Spinal cord (tissue), 10 donors: ENCODE measurements around the gene TTC12. TPM values are rescaled to one million over a fixed set of nuclear protein-coding genes. Genes with fewer than 3 reads are reported as not detected.
A peak's percentile ranks its signal among the peaks of the same experiment; 100 is the strongest.
"Not testable (repeated sequence)": the region's sequence is repeated elsewhere in the genome, so short reads cannot be mapped to it uniquely, and the experiment has no call there.

Experiments
- DNase-seq, 6 donors: peaks; one replicate each; pipeline versions ENCODE4 v3.0.0 to v3.0.0-alpha.2; 2013 to 2015; ENCODE audit warnings: low spot score in 6 of 6, low read depth in 4 of 6
- H3K27ac ChIP-seq: one replicate; pipeline ENCODE4 v1.5.1; 2013; ENCODE audit warnings: low read depth, low read length, control low read depth
- H3K27me3 ChIP-seq: one replicate; pipeline ENCODE4 v1.6.1; 2013; ENCODE audit warnings: low read length; ENCODE audit not compliant: control insufficient read depth, insufficient read depth
- H3K36me3 ChIP-seq: one replicate; pipeline ENCODE4 v1.6.1; 2013; ENCODE audit warnings: low read length; ENCODE audit not compliant: control insufficient read depth, insufficient read depth
- H3K4me1 ChIP-seq: one replicate; pipeline ENCODE4 v1.6.1; 2013; ENCODE audit warnings: low read length; ENCODE audit not compliant: control insufficient read depth, insufficient read depth
- H3K4me3 ChIP-seq: one replicate; pipeline ENCODE4 v1.5.1; 2013; ENCODE audit warnings: low read depth, low read length, control low read depth
- H3K9me3 ChIP-seq: one replicate; pipeline ENCODE4 v1.6.1; 2013; ENCODE audit warnings: low read length; ENCODE audit not compliant: control insufficient read depth, insufficient read depth
- WGBS: methylation state at CpG from one replicate; pipeline ENCODE4 v1.1.5; 2013; ENCODE audit warnings: missing lambda C conversion rate; ENCODE audit not compliant: insufficient coverage; 5-methylcytosine and 5-hydroxymethylcytosine counted together
- polyA plus RNA-seq, 2 donors: library from polyadenylated mRNA; unstranded; fragments of 120-200 nt; gene quantifications; one replicate each; pipeline ENCODE4 v1.2.1, GENCODE V29; 2013; ENCODE audit not compliant: insufficient read length in 2 of 2
- total RNA-seq, 2 donors: library from RNA; depleted of rRNA in 1 of 2; stranded (reverse); fragments of 120-200 nt in 1 of 2; fragments of >200 nt in 1 of 2; gene quantifications; one replicate each; pipeline versions ENCODE4 v1.2.3 to v1.2.4, GENCODE V29; 2013 to 2014
- donor health status: healthy.

Gene TTC12
- total and polyA plus RNA-seq, 4 donors: 11.4 to 16.7 (median 12.8) TPM

DNA sequence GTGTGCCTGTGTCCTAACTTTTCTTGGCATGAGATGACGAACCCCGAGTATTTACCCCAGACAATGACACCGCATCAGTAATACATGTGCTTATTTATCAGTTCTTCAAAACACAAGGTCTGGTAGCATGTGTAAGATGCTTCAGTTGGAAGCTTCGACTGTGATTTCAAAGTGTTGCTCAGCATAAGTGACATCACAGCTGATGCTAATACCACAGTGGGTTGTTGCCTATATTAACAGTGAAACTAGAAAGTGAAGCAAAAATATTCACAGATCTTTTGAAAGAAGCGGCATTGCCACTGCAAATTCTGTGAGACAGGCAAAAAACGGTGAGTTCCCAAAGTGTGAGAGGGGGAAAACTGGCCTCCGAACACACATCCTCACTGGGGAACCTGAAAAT, 18.4 kb upstream of the TTC12 start:
- DNase-seq: no peak
- Histone ChIP-seq H3K4me3 (no peak overlapping the region), H3K36me3 (no peaks in the 10 kb centered on the region), H3K27ac (no peak overlapping the region), H3K9me3 (no peaks in the 10 kb centered on the region), H3K4me1 (no peaks in the 10 kb centered on the region), H3K27me3 (no peaks in the 10 kb centered on the region)
- WGBS: 95% methylated on average over 6 of the region's 7 CpGs

DNA sequence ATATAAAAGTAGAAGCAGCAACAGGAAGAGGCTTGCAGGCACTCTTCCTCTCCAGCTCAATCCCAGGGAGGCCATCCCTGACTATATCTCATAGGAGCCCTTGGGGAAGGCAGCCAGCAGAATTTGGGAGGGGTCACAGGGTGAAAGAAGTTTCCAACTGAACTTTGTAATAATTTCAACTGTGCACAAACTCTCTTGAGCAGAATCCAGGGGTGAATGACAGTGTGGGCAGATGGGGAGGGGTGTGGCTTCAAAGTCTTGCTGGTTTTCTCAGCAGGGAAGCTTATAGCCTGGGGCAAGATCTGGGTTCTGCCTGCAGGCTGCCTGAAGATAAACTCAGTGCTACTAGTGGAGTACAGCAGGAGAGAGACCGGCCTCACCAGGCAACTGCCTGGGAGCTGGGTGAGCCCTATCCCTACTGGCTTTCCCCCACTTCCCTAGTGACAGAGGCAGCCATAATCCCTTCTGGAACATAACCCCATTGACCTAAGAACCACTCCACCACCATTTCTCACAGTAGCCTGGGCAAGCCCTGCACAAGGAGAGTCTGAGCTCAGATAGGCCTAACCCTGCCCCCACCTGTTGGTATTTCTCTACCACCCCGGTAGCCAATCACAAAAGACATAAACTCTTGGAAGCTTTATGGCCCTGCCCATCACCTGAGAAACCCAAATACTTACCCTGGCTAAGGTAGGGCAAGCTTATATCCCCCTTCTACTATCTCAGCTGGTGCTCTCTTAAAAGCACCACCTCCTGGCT, 17.8 kb upstream of the TTC12 start:
- no peak for DNase-seq
- Histone ChIP-seq H3K27ac (no peak overlapping the region), H3K9me3 (no peaks in the 10 kb centered on the region), H3K36me3 (no peaks in the 10 kb centered on the region), H3K4me1 (no peaks in the 10 kb centered on the region), H3K27me3 (no peaks in the 10 kb centered on the region), H3K4me3 (no peak overlapping the region)
- 100% methylated on average over 2 of the region's 2 CpGs for WGBS

DNA sequence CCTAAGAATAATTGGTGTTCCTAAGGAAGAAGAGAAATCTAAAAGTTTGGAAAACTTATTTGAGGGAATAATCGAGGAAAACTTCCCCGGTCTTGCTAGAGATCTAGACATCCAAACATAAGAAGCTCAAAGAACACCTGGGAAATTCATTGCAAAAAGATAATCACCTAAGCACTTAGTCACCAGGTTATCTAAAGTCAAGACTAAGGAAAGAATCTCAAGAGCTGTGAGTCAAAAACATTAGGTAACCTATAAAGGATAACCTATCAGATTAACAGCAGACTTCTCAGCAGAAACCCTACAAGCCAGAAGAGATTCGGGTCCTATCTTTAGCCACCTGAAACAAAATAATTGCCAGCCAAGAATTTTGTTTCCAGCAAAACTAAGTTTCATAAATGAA, 15.9 kb upstream of the TTC12 start:
- WGBS: no CpG with 5 or more reads among the region's 3 CpGs
- not testable (repeated sequence) for DNase-seq, H3K27me3 ChIP-seq, H3K9me3 ChIP-seq, H3K4me1 ChIP-seq, H3K36me3 ChIP-seq, H3K27ac ChIP-seq, H3K4me3 ChIP-seq

DNA sequence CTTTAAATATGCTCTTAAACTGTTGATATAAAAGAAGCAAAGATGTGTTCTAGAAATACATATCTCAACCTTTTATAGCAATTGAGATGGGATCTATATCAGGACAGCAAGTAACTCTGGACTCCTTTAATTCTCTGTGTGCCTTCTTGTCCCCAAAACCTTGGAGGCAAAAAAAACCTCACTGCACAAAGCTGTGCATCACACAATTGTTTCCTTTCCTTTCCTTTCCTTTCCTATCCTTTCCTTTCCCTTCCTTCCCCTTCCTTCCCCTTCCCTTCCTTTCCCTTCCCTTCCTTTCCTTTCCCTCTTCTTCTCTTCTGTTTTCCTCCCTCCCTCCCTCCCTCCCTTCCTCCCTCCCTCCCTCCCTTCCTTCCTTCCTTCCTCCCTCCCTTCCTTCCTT, 9.5 kb upstream of the TTC12 start:
- DNase-seq: no peak
- H3K9me3 ChIP-seq: no peaks in the 10 kb centered on the region
- no peak overlapping the region for H3K27ac ChIP-seq
- no peak overlapping the region for H3K4me3 ChIP-seq
- no peaks in the 10 kb centered on the region for H3K27me3 ChIP-seq
- no peaks in the 10 kb centered on the region for H3K36me3 ChIP-seq
- H3K4me1 ChIP-seq: peaks cover 5% of the 10 kb centered on the region

DNA sequence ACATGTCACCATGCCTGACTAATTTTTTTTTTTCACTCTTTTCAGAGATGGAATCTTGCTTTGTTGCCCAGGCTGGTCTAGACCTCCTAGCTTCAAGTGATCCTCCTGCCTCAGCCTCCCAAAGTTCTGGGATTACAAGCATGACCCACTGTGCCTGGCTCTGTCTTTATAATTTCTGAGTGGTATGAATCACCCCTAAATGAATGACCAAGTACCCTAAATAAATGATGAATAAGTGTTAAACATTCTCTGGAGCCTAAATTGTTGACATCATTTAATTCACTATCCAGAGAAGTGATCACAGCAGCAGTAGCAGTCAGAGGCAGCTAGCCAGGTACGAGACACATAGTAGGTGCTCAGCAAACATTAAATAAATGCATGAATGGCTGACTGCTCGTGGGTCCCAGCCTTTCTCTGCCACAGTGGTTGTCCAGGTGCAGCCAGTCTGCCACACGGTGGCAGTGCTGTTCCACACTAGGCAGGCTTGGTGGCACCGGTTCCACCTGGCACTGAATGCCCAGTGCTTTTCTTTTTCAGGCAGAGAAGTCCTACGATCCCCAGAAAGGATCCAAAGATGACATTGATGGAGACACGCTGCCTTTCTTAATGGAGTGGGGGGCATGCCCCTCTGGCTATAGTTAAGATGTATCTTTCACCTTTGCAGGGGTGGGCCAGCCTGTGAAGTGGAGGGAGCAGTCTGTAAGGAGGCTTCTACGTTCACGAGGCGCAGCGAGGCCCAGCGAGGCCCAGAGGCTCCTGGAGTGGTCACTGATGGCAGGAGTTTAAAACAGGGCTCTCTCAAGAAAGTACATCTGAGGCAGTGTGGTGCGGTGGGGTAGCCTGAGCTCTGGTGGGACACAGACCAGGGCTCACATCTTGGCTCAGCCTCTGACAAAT, 8.7 kb upstream of the TTC12 start:
- Histone ChIP-seq H3K9me3 (no peaks in the 10 kb centered on the region), H3K4me1 (peaks cover 5% of the 10 kb centered on the region), H3K27ac (no peak overlapping the region), H3K4me3 (no peak overlapping the region), H3K36me3 (no peaks in the 10 kb centered on the region), H3K27me3 (no peaks in the 10 kb centered on the region)
- peak in 5 of 6 donors; percentile 65 to 94 (median 75) for DNase-seq
- 49% methylated on average over 11 of the region's 12 CpGs for WGBS

DNA sequence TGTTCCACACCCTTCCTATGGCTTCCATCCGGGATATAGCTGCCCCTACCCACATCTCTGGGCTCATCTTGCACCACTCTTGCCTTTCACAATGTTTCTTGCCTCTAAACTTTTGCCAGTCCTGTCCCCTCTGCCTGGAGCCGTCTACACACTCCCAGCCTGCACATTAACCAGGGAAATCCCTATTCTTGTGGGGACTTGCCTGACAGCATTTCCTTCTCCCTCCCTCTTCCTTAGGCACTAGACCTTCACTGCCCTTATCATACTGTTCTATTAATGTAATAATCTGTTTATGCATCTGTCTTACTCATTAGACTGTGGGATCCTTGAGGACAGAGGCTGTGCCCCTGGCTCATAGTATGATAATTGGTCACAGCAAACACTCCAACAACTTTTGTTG, 5.8 kb upstream of the TTC12 start:
- H3K27me3 ChIP-seq: no peaks in the 10 kb centered on the region
- no peaks in the 10 kb centered on the region for H3K9me3 ChIP-seq
- WGBS: 71% methylated on average over 2 of the region's 2 CpGs
- peaks cover 5% of the 10 kb centered on the region for H3K4me1 ChIP-seq
- H3K36me3 ChIP-seq: no peaks in the 10 kb centered on the region
- no peak for DNase-seq
- H3K4me3 ChIP-seq: no peak overlapping the region
- H3K27ac ChIP-seq: no peak overlapping the region

DNA sequence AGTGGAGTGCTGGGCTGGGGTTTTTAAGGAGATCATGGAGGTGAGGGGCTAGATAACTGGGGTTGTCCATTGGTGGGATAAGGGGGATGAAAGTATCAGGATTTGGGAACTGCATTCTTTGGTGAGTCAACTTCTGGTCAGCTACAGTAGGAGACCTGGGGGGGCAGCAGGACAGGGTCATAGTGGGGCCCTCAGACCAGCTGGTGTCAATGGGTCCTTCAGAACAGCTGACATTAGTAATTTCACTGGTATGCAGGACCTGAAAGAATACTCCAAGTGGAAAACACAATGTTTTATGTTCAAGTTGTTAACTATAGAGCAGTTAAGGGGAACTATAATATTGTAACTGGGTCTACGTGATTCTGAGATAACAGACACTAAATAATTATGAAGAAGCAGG, 2.8 kb upstream of the TTC12 start:
- WGBS: no CpG with 5 or more reads among the region's 1 CpG
- Histone ChIP-seq H3K36me3 (no peaks in the 10 kb centered on the region), H3K4me3 (no peak overlapping the region), H3K27ac (no peak overlapping the region), H3K9me3 (no peaks in the 10 kb centered on the region), H3K4me1 (no peaks in the 10 kb centered on the region), H3K27me3 (no peaks in the 10 kb centered on the region)
- no peak for DNase-seq

DNA sequence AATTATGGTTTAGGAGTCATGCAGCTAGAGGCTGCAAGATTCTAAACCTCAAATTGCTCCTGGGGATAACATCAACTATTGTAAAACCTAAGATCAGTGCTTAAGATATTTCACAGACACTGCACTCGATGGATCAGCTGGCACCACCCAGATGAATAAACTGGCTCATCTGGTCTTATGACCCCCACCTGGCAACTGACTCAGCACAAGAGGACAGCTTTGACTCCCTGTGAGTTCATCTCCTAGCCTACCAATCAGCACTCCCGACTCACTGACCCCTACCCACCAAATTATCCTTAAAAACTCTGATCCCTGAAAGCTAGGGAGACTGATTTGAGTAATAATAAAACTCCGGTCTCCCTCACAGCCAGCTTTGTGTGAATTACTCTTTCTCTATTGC, 782 bp upstream of the TTC12 start:
- no peak for DNase-seq
- H3K36me3 ChIP-seq: no peaks in the 10 kb centered on the region
- 92% methylated on average over 1 of the region's 3 CpGs for WGBS
- no peaks in the 10 kb centered on the region for H3K4me1 ChIP-seq
- H3K4me3 ChIP-seq: peak overlapping the region; percentile 70
- no peaks in the 10 kb centered on the region for H3K9me3 ChIP-seq
- no peaks in the 10 kb centered on the region for H3K27me3 ChIP-seq
- H3K27ac ChIP-seq: no peak overlapping the region

DNA sequence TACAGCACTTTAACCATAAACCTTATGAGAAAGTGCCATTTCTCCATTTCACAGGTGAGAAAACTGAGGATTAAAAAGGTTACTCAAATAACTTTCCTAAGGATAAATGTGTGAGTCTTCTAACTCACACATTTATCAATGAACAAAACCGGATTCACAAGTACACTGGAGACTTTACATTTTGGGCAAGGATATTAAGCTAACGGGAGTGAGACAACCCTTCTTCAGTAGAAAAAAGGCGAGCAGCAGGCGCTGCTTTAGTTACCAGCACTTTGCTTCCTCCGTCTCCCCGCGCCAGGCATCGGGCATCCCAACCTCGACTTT, 356 bp upstream of the TTC12 start:
- Histone ChIP-seq H3K27me3 (no peaks in the 10 kb centered on the region), H3K9me3 (no peaks in the 10 kb centered on the region), H3K4me1 (no peaks in the 10 kb centered on the region), H3K4me3 (peak overlapping the region; percentile 70), H3K36me3 (no peaks in the 10 kb centered on the region), H3K27ac (no peak overlapping the region)
- DNase-seq: no peak
- WGBS: 5% methylated on average over 9 of the region's 9 CpGs

DNA sequence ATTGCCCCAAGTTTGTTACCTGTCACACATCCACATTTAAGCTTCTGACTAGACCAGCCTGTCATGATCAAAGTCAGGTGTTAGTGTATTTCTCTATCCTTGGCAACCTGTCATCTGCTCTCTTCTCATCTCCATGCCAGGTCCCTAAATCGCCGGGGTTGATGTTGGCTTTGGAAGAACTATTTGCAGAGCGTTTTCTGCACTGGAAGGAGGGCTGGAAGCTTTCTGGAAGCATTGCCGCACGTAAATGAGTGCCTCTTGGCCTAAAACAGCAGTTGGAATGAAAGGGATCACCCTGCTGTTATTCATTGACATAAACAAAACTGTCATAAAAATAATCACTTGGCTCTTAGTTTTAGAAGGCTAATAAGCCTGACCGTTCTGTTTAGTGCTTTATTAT, 1.4 kb downstream of the TTC12 start:
- no peak overlapping the region for H3K4me3 ChIP-seq
- no peaks in the 10 kb centered on the region for H3K36me3 ChIP-seq
- no peaks in the 10 kb centered on the region for H3K4me1 ChIP-seq
- DNase-seq: peak in 1 of 6 donors; percentile 22
- H3K9me3 ChIP-seq: no peaks in the 10 kb centered on the region
- no peak overlapping the region for H3K27ac ChIP-seq
- H3K27me3 ChIP-seq: no peaks in the 10 kb centered on the region
- WGBS: no CpG with 5 or more reads among the region's 6 CpGs
